ENCODE measurements around the gene IGFBP3. TPM values are rescaled to one million over a fixed set of nuclear protein-coding genes. Genes with fewer than 3 reads are reported as not detected.
"Not testable (repeated sequence)": the region's sequence is repeated elsewhere in the genome, so short reads cannot be mapped to it uniquely, and the experiment has no call there.

IGFBP3 gene
- total RNA-seq, 2 experiments from 2014 or later = 0.12 to 0.23 TPM

DNA sequence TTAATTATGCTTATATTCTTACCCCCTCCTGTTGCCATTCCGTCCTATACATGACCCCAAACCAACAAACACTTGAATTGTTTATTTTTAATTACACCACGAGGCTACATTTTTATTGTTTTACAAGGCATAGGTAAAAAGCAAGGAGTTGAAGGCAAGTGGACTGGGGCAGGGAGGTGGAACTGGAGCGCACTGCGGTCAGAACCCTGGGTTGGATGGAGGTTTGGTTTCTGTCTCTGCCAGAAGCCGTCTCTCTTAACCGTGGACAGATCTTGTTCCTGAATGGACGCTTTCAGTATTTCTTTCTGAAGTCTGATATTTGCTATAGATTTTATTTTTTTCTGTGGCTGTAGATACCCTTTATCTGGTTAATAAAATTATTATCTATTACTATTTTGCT, 19.9 kb upstream of the IGFBP3 start:
- H3K4me3 Mint-ChIP-seq = peak overlapping the region; percentile 82
- intact Hi-C loops (cut with DNase I, micrococcal nuclease) = no loop called here
- ATAC-seq (peak; percentile 36), DNase-seq (no peak)
- H3K36me3 Mint-ChIP-seq (ENCODE audit: low read depth) = no peaks in the 10 kb centered on the region
- peaks cover 2% of the 10 kb centered on the region for H3K9me3 Mint-ChIP-seq (ENCODE audit: low read depth)
- H3K27ac Mint-ChIP-seq = peak overlapping the region; percentile 84
- H3K27me3 Mint-ChIP-seq = peaks cover 4% of the 10 kb centered on the region
- ChIA-PET POLR2A (no interaction called here), CTCF (interaction anchor here (0.6 to 1.0 kb wide), 2 partner anchors 23 to 1639 kb away, joined by 4 read pairs; no protein-coding TSS in a partner anchor)
- peaks cover 20% of the 10 kb centered on the region for H3K4me1 Mint-ChIP-seq

DNA sequence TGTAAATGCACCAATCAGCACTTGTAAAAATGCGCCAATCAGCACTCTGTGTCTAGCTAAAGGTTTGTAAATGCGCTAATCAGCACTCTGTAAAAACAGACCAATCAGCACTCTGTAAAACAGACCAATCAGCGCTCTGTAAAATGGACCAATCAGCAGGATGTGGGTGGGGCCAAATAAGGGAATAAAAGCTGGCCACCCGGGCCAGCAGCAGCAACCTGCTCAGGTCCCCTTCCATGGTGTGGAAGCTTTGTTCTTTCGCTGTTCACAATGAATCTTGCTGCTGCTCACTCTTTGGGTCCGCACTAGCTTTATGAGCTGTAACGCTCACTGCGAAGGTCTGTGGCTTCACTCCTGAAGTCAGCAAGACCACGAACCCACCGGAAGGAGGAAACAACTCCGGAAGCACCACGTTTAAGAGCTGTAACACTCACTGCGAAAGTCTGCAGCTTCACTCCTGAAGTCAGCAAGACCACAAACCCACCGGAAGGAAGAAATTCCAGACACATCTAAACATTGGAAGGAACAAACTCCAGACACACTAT, 19.2 kb upstream of the IGFBP3 start:
- POLR2A ChIA-PET; H3K9me3 Mint-ChIP-seq (ENCODE audit: low read depth); intact Hi-C loops (cut with DNase I, micrococcal nuclease); H3K36me3 Mint-ChIP-seq (ENCODE audit: low read depth); H3K27me3 Mint-ChIP-seq: not testable (repeated sequence)
- peak; percentile 57 for DNase-seq
- Mint-ChIP-seq H3K4me3 (peak overlapping the region; percentile 82), H3K4me1 (peaks cover 20% of the 10 kb centered on the region), H3K27ac (peak overlapping the region; percentile 84)
- ATAC-seq = peak; percentile 80
- CTCF ChIA-PET = interaction anchor here (0.6 to 1.3 kb wide), 4 partner anchors 17 to 1640 kb away, joined by 3 to 6 read pairs (median 4); no protein-coding TSS in a partner anchor

DNA sequence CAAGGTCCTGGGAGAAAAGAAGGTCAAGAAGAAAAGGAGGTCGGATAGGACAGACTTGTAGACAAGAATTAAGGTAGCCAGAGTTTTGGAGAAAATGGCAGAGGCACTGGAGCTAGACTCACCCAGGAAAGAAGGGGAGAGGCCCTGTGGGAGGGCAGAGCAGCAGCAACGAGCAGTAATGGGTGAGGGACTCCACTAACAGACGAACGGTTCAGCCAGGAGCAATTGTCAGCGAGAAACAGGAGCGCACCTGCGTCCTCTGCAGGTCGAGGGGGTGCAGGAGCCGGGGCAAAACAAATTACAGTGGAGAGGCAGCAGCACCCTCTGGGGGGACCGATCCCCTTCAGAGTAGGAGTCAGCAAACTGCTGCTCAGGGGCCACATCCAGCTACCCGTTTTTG, 18.5 kb upstream of the IGFBP3 start:
- intact Hi-C loops (cut with DNase I, micrococcal nuclease) = no loop called here
- DNase-seq = no peak
- peaks cover 8% of the 10 kb centered on the region for H3K27me3 Mint-ChIP-seq
- H3K4me1 Mint-ChIP-seq = peaks cover 20% of the 10 kb centered on the region
- no peak overlapping the region for H3K4me3 Mint-ChIP-seq
- POLR2A ChIA-PET = no interaction called here
- CTCF ChIA-PET = interaction anchor here (0.6 to 1.3 kb wide), 3 partner anchors 17 to 255 kb away, joined by 3 to 6 read pairs (median 3); no protein-coding TSS in a partner anchor
- ATAC-seq = no peak
- no peak overlapping the region for H3K27ac Mint-ChIP-seq
- H3K36me3 Mint-ChIP-seq (ENCODE audit: low read depth) = no peaks in the 10 kb centered on the region
- peaks cover 2% of the 10 kb centered on the region for H3K9me3 Mint-ChIP-seq (ENCODE audit: low read depth)

DNA sequence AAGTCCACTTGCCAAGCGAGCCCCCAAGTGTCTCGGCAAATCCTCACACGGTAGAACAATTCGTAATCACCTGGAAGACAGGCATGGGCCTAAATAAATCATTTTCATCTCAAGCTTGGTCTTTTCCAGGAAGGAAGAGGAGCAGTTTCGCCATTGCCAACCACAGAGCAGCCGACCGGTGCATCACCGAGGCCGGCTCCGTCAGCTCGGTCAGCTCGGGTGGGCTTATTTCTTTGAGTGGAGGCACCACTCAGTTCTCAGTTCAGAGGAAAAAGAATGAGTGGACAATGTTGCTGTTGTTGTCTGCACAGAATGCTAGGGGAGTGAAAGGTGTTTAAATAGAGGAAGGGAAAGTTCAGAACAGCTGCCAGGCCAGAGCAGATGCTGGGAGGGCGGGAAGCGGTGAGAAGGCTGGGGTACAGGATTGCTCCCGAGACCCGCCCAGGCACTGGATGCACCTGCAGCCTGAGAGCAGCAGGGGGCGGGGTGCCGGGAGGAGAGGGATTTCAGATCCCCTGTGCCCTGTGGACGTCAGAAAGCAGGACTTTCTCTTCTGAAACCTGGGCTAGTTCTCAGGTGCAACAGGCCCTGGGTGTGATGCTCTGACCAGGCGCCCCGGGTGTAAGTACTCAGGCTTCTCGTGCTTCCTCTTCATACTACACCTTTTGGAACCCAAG, 17.7 kb upstream of the IGFBP3 start:
- Mint-ChIP-seq H3K4me3 (no peak overlapping the region), H3K27ac (no peak overlapping the region), H3K9me3 (ENCODE audit: low read depth) (peaks cover 2% of the 10 kb centered on the region), H3K4me1 (peaks cover 17% of the 10 kb centered on the region), H3K36me3 (ENCODE audit: low read depth) (no peaks in the 10 kb centered on the region), H3K27me3 (peaks cover 12% of the 10 kb centered on the region)
- intact Hi-C loops (cut with DNase I, micrococcal nuclease) = no loop called here
- no peak for DNase-seq
- ATAC-seq = no peak
- POLR2A ChIA-PET = no interaction called here
- CTCF ChIA-PET = interaction anchor here (0.8 to 1.1 kb wide), 2 partner anchors 16 to 26 kb away, joined by 3 read pairs; no protein-coding TSS in a partner anchor

GRCh38 chr7:45937862-45938261, 16.8 kb upstream of the IGFBP3 start:
- POLR2A ChIA-PET = no interaction called here
- intact Hi-C loops (cut with DNase I, micrococcal nuclease) = no loop called here
- H3K27ac Mint-ChIP-seq = no peak overlapping the region

DNA sequence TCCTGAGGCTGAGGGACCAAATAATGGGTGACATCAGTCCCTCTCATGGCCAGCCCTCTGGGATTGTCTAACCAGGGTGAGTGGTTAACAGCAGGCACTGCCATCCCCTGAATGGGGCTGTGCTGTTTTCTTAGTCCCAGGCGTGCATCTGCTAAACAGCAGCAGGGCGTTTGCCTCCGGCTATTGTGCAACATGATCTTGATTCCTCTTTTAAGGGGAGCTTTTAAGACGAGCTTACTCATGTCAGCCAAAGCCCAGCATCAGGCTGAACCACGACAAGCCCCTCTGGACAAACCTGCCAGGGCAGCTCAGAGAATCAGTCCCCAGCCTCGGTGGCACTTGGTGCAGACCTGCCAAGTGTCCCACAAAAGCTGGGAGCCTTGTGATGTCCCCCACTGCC, 16.2 kb upstream of the IGFBP3 start:
- Mint-ChIP-seq H3K4me3 (no peak overlapping the region), H3K36me3 (ENCODE audit: low read depth) (no peaks in the 10 kb centered on the region), H3K4me1 (peaks cover 12% of the 10 kb centered on the region), H3K9me3 (ENCODE audit: low read depth) (peaks cover 2% of the 10 kb centered on the region), H3K27ac (no peak overlapping the region), H3K27me3 (peaks cover 17% of the 10 kb centered on the region)
- no peak for ATAC-seq
- no peak for DNase-seq
- POLR2A ChIA-PET = no interaction called here
- intact Hi-C loops (cut with DNase I, micrococcal nuclease) = no loop called here
- CTCF ChIA-PET = interaction anchor here (1.1 kb wide), 1 partner anchor 14 kb away, joined by 3 read pairs; no protein-coding TSS in a partner anchor

More at GRCh38 chr7:45937862-45938261, 16.8 kb upstream of the IGFBP3 start:
- CTCF ChIA-PET = interaction anchor here (1.1 kb wide), 1 partner anchor 15 kb away, joined by 3 read pairs; no protein-coding TSS in a partner anchor
- ATAC-seq = no peak
- H3K36me3 Mint-ChIP-seq (ENCODE audit: low read depth) = no peaks in the 10 kb centered on the region
- peaks cover 16% of the 10 kb centered on the region for H3K4me1 Mint-ChIP-seq
- no peak overlapping the region for H3K4me3 Mint-ChIP-seq
- peaks cover 17% of the 10 kb centered on the region for H3K27me3 Mint-ChIP-seq
- peaks cover 2% of the 10 kb centered on the region for H3K9me3 Mint-ChIP-seq (ENCODE audit: low read depth)
- DNase-seq = no peak

DNA sequence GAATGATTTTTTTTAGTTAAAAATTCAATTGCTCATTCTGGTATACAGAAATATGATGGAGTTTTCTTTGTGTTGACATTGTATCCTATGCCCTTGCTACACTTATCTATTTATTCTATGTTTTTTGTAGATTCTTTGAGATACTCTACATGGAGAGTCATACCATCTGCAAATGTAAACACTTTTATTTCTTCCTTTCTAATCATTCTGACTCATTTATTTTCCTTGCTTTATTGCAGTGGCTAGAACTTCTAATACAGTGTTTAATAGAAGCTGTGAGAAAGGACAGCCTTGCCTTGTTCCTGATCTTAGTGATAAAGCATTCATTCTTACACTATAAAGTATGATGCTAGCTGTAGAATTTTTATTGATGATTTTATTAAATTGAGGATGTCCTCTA, 9.9 kb upstream of the IGFBP3 start:
- ATAC-seq = no peak
- peaks cover 15% of the 10 kb centered on the region for H3K27me3 Mint-ChIP-seq
- no peaks in the 10 kb centered on the region for H3K9me3 Mint-ChIP-seq (ENCODE audit: low read depth)
- no peak overlapping the region for H3K4me3 Mint-ChIP-seq
- intact Hi-C loops (cut with DNase I, micrococcal nuclease) = no loop called here
- ChIA-PET POLR2A (no interaction called here), CTCF (no interaction called here)
- H3K36me3 Mint-ChIP-seq (ENCODE audit: low read depth) = no peaks in the 10 kb centered on the region
- no peak for DNase-seq
- no peak overlapping the region for H3K27ac Mint-ChIP-seq
- H3K4me1 Mint-ChIP-seq = no peaks in the 10 kb centered on the region

GRCh38 chr7:45927721-45928120, 6.6 kb upstream of the IGFBP3 start:
- ChIA-PET POLR2A (no interaction called here), CTCF (no interaction called here)
- Mint-ChIP-seq H3K36me3 (ENCODE audit: low read depth) (no peaks in the 10 kb centered on the region), H3K9me3 (ENCODE audit: low read depth) (no peaks in the 10 kb centered on the region), H3K4me3 (no peak overlapping the region), H3K4me1 (peaks cover 6% of the 10 kb centered on the region), H3K27me3 (peaks cover 21% of the 10 kb centered on the region), H3K27ac (no peak overlapping the region)
- intact Hi-C loops (cut with DNase I, micrococcal nuclease) = no loop called here
- ATAC-seq = no peak
- no peak for DNase-seq

DNA sequence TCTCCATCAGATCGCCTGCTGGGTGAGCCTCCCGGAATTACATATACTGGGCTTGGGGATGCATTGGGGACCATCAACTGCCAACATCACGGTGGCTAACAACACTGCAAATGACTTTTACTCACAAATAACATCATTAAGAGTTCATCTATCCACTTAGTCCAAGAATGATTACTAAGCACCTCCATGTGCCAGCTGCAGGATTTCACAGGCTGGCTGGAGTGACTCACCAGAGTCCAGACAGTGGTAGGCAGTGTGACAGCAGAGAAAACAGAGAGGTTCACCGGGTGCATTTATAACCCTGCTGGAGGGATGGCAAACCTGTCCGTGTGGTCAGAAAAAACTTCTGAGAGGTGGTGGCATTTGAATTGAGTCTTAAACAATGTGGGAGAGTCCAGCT, 3.2 kb upstream of the IGFBP3 start:
- ChIA-PET CTCF (interaction anchor here (1.2 to 2.0 kb wide), 2 partner anchors 11 to 1164 kb away, joined by 3 to 7 read pairs; no protein-coding TSS in a partner anchor), POLR2A (no interaction called here)
- H3K4me3 Mint-ChIP-seq = no peak overlapping the region
- H3K27me3 Mint-ChIP-seq = peaks cover 45% of the 10 kb centered on the region
- H3K36me3 Mint-ChIP-seq (ENCODE audit: low read depth) = no peaks in the 10 kb centered on the region
- DNase-seq (no peak), ATAC-seq (no peak)
- H3K9me3 Mint-ChIP-seq (ENCODE audit: low read depth) = no peaks in the 10 kb centered on the region
- H3K4me1 Mint-ChIP-seq = peaks cover 17% of the 10 kb centered on the region
- H3K27ac Mint-ChIP-seq = no peak overlapping the region
- intact Hi-C loops (cut with DNase I, micrococcal nuclease) = no loop called here

GRCh38 chr7:45923818-45924217, 2.7 kb upstream of the IGFBP3 start:
- ChIA-PET POLR2A (no interaction called here), CTCF (interaction anchor here (1.0 to 2.1 kb wide), 9 partner anchors 11 to 1164 kb away, joined by 3 to 9 read pairs (median 3); no protein-coding TSS in a partner anchor)
- intact Hi-C loops (cut with DNase I, micrococcal nuclease) = loop anchor here in 1 of 2 experiments (1.0 to 2.0 kb wide), 4 partner anchors 428 to 1331 kb away; no protein-coding TSS in a partner anchor
- DNase-seq = no peak
- Mint-ChIP-seq H3K36me3 (ENCODE audit: low read depth) (no peaks in the 10 kb centered on the region), H3K4me3 (no peak overlapping the region), H3K4me1 (peaks cover 17% of the 10 kb centered on the region), H3K27ac (no peak overlapping the region), H3K27me3 (peaks cover 48% of the 10 kb centered on the region), H3K9me3 (ENCODE audit: low read depth) (no peaks in the 10 kb centered on the region)
- no peak for ATAC-seq

DNA sequence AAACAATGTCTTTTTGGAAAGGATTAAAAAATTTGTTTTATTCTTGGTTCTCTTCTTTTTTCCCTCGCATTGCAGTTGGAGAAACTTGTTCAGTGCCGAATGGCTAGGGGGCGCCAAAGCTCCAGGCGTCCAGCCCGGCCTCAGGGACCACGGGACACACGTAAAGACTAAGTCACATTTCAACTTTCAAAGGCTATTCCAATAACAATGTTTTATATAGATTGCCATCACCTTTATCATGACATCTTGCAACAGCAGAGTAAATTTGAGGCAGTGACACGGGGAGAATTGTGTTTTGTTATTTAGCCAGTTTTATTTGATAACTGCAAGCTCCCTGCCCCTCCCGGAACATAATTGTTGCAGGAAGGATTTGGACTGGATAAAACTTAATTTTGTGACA, 2.2 kb upstream of the IGFBP3 start:
- Mint-ChIP-seq H3K4me1 (peaks cover 17% of the 10 kb centered on the region), H3K36me3 (ENCODE audit: low read depth) (no peaks in the 10 kb centered on the region), H3K27ac (no peak overlapping the region), H3K27me3 (peaks cover 53% of the 10 kb centered on the region), H3K9me3 (ENCODE audit: low read depth) (no peaks in the 10 kb centered on the region), H3K4me3 (no peak overlapping the region)
- CTCF ChIA-PET = interaction anchor here (1.0 to 2.1 kb wide), 10 partner anchors 11 to 500 kb away, joined by 3 to 9 read pairs (median 3); no protein-coding TSS in a partner anchor
- POLR2A ChIA-PET = no interaction called here
- intact Hi-C loops (cut with DNase I, micrococcal nuclease) = loop anchor here in 1 of 2 experiments (1.0 to 2.0 kb wide), 4 partner anchors 429 to 1332 kb away; no protein-coding TSS in a partner anchor
- DNase-seq (peak; percentile 84), ATAC-seq (peak; percentile 50)

All from activated CD4-positive, alpha-beta T cell treated with anti-CD3 and anti-CD28 coated beads for 36 hours (primary cell).